HTR-8/SVneo (cell line): ENCODE measurements around the gene VAMP8.
"Not testable (repeated sequence)": the region's sequence is repeated elsewhere in the genome, so short reads cannot be mapped to it uniquely, and the experiment has no call there.

ENCODE experiments used
- DNase-seq: peaks from one replicate; pipeline ENCODE4 v3.0.0; 2011; ENCODE audit warnings: low spot score, mixed read lengths; ENCODE audit not compliant: insufficient read length
- FAIRE-seq: peaks from 2 replicates; lab custom pipeline; 2011; peaks lifted over from hg19 to GRCh38; lab: Jason Lieb, UNC

VAMP8 gene

DNA sequence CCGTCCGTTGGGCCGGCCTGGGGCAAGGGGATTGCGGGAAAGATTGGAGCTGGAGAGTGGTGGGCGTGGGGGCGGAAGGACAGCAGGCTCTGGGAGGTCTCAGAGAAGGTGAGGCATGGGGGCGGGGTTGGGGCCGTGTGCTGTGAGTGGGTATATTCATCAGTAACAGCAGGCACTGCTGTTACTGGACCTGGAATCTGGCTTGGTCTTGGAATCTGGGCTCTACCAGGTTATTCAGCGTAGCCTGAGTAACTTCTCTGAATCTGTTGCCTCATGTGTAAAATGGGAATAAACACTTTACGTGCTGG lies 18.6 kb downstream of the VAMP8 start:
- DNase-seq, result no peak
- FAIRE-seq, result no peak

DNA sequence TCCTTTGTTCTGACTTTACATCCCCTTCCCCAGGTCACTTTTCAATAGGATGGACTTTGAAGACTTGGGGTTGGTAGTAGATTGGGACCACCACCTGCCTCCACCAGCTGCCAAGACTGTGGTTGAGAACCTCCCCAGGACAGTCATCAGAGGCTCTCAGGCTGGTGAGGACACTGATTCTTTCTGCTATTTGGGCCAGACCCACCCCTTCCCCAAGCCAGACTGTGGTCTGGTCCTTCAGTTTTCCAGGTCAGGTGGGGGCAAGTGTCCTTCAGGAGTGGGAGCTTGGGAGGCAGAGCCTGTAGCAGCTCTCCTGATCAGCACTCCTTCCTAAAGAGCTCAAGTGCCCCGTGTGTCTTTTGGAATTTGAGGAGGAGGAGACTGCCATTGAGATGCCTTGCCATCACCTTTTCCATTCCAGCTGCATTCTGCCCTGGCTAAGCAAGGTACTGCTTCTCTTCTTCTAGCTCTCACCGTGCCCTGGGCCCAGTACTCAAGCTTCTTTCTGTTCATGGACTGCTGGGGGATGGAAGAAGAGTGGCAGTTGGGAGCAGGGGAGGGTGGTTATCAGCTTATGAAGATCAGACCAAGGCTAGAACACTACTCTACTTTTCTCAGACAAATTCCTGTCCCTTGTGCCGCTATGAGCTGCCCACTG lies 19.2 kb downstream of the VAMP8 start:
- DNase-seq, result no peak
- no peak for FAIRE-seq

DNA sequence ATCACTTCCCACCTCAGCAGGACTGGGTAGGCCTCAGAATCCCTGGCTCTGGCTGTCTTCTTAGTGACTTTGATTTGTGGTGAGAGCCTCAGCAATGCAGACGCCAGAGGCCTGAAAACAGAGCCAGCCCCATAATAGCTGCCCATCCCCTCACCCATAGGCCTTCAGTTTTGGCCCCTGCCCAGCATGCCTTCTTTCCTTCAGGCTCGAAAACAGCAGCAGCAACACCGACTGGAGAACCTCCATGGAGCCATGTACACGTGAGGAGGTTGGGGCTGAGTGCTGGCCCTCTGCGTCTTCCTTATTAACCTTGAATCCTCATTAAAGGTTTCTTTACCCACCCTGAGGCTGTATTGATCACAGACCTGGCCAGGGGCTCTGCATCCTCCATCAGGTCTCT lies 19.9 kb downstream of the VAMP8 start:
- no peak for FAIRE-seq
- DNase-seq, result no peak

DNA sequence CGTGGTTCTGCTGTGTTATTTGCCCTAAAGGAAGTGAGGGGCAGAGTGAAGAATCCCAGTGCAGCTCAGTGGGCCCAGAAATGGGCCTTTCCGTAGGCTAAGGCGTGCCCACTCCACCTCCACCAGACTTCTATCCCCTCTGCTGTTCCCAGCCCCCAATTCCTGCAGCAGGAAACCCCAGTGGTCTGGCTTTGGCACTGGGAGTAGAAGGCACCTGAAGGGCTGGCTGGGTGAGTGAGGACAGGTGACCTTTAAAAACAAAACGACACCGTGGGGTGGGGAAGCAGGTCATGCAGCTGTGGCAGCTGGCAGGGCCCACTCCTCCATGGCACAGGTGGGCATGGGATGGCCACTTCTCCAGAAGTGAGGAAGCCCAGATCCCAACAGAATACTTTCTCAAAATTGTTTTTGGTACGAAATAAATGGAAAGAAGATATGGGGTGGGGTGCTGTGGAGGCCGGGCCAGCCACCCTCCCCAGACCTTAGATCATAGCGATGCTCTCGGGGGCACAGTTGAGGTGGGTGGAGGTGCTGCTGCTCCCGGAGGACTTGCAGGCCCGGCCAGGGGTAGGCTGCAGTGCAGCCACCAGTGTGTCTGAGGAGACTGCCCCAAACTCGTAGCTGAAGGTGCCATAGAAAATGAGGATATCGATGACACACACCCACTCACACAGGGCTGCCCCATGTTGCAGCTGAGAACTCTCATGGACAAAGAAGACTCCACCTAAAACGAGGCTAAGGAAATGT lies 21.4 kb downstream of the VAMP8 start:
- DNase-seq (no peak), FAIRE-seq (no peak)

DNA sequence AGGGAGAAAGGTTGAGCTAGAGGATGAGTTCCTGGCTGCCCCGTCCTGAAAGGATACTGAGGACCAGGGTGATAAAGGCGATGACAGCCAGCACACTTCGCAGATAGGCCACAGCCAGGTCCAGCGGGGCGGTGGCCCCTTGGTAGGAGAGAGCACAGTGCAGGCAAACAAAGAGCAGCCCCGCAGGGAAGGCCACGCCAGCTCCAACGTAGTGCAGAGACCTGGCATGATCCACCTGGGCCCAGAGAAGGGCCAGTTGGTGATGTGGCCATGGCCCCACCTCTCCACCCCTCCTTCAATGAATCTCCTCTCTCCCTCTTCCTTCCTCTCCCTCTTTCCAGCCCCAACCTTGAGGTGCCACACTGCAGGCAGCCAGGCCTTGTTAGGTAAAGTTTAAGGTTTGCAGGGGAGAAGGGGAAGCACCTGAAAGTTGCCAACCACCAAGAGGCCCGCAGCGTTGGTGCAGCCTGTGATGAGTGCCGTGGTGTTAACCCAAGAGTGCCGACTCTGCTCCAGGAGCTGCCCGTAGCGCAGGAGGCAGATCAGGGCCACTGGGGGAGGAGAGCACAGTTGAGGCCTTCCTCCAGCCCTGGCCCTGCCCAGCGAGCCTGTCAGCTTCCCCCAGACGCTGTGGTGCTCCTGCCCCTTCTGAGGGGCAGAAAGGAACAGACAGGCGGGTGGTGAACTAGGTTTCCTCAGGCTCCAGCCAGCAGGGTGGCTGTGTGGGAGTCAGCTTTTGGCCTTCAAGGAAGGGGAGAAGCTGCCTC lies 22.3 kb downstream of the VAMP8 start:
- FAIRE-seq (no peak), DNase-seq (no peak)

DNA sequence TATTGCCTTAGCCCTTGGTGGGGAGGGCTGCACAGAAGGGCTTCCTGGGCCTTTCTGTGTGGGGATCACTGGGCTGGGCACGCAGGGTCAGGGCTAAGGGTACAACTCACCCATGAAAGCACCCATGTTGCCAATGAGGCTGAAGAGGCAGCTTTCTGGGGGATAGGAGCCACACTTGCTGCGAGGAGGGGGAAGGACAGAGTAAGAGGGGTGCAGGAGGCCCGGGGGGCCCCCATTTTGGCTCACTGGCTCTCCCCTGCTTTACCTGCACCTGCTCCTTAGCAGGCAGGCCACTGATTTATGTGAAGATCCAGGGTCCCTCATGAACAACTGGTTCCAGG lies 22.8 kb downstream of the VAMP8 start:
- FAIRE-seq, result no peak

DNA sequence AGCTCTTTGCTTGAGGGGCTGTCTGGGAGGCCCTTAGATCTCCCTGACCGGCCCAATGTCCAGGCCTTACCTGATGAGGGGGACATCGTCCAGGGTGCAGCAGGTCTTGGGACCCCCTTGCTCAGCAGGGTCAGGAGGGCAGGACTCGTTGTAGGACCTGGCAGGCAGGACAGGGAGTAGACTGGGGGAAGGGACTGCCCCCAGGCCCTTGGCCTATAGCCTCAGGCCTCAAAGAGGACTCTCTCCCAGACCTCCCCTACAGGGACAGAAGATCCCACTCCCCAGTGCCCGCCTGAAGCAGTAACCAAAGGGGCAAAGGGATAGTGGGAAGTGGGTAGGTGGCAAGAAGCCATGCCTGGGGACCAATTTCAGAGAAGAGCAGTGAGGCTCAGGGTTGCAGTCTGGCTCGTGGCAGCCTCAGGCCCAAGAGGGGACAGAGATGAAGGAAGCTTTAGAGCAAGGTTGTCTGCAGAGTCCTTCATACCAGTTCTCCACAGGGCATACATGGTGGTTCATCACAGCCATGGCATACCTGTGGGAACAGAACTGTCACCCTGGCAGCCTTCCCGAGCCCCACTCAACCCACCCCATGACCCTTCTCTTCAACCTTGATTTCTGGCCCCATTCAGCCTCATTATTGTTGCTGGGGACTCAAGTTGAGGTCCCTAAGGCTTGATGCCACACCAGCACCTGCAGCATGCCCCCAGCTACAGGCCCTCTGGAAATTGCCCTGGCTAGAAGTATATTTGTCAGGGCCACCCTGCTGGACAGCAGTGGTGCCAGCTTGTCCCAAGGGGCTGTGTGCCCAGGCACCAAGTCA lies 23.8 kb downstream of the VAMP8 start:
- no peak for DNase-seq
- no peak for FAIRE-seq

More for the DNA sequence above, 22.8 kb downstream of the VAMP8 start:
- no peak for DNase-seq

DNA sequence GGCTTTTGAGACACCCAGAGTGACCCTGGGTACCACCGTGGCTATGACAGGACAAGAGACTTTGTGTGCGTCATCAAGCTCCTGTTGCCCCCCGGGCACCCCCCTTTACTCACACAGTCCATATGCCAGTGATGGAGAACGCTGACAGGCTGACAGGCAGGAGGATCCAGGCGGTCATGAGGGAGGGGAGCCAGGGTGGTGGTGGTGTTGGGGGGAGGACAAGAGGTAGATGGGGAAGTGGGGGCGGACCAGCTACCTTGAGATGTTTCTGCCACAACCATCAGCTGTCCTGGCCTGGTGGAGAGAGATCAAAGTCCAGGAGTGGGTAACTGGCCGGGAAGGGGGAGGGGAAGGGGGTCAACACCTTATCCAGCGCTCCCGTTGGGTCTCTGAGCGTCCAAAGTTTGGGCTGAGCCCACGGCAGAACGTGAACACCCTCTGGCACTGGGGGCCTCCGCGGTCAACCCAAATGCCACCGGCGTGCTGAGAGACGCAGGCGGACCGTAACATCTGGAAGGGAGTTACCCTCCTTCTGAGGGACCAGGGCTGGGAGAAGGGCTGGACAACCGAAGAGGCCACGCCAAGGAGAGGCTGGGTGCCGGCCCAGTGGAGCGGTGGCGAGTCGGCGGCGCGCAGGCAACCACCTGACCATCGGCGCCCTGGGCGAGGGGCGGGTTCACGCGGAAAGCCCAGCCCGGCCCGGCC lies 24.5 kb downstream of the VAMP8 start:
- no peak for FAIRE-seq
- DNase-seq, result peak; percentile 37

DNA sequence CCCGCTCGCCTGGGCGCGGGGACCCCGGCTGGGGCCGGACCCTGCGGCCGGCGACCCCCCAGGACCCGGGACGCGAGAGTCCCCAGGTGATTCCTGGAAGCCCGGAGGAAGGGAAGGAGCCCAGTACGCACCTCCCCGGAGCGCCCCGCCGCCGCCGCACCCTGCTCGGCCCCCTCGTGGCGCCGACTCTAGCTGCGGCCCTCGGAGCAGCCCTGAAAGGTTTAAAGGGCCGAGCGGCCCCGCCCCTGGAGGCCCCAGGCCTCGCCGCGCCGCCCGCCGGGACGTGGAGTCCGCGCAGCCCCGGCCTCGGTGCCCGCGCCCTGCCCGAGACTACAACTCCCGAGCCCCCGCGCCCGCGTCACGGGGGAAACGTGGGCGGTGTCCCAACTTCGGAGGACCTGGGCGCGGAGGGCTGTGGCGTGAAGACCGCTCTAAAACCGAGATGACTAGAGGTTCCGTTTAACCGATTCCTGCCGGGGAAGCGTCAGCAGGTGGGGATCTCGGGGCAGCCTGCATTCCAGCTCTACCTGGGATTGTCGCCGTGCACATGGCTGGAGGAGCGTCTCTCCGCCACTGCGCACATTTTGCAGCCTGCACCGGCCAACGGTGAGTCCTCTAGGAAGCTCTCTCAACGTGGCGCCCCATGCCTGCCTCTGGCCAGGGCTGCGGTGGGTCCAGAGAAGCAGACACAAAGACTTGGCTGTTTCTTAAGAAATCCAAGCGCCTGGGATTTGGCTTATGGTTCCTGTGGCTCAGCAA lies 25.3 kb downstream of the VAMP8 start, which contains the start of gene TMEM150A:
TSS of gene TMEM150A (minus strand) at position 223 of the 759 bp plus-strand sequence. CDS start 750 bp downstream, outside the sequence.
- FAIRE-seq (peak; percentile 81), DNase-seq (peak; percentile 88)

DNA sequence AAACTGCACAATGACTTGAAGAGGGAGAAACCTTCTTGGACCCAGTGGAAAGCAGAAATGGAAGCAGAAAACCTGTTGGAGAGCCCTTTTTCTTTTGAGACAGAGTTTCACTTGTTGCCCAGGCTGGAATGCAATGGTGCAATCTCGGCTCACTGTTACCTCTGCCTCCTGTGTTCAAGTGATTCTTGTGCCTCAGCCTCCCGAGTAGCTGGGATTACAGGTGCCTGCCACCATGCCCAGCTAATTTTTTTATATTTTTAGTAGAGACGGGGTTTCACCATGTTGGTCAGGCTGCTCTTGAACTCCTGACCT lies 26.7 kb downstream of the VAMP8 start:
- FAIRE-seq, DNase-seq: not testable (repeated sequence)

DNA sequence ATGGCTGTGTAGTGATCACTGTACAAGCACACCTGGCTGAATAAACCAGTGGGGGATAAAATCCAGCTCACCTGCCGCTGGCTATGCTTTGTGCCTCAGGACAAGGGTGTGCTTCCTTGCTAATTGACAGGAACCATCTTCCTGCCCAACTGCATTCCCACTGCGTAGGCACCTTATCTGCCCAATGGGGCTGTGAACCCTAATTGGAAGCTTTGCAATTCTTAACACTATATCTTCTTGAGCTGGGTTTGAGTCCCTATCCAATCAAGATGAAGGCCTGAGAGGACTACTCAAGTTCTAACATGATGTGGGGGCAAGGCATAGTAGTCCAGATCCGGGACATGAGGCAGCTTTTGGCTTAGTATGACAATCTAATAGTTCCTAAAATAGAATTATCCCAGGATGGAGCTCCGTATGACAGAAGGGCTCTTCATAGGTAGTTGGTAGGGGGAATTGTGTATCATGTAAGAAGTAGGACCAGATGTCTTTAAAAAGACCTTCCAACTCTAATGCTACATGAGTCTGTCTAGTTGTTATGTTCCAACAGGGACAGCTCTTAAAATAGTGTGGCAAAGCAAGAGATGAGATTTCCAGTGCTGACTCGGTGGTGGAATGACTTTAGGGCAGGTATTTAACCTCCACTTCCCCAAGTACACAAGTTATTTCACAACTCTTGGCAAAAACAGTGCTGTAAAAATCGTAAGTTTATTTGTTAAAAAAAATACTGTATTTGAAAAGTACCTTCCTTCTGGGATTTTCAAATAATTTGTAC lies 27.4 kb downstream of the VAMP8 start:
- DNase-seq (no peak), FAIRE-seq (no peak)

DNA sequence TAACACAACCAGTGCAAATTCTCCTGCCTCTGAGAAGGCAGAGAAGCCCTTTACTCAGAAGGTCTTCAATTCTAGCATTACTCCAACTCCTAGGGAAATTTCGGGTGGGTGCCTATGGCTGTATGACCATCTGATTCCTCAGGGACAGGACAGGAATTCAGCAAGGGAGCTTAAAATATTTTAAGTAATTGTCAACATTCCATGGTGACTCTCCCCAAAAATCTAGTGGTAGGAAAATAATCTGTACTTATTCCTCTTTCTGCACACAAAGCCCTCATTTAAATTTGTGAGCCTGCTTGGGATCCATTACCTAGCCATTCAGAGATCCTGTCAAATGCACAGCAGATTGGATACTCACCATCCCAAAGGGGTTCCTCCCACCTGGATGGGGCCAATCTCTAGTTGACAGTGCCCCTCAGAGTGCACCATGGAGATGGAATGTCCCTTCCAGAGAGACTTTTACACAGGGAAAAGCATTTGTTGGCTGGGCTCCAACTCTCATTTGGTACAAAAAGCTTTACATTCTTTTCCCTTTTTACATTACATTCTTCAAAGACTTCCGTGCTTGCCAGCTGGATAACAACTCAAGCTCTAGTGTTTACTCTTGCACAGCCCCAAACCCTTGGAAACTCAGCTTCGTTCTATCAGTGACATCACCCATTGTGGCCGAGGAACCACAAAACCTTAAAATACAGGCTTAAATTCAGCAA lies 28.2 kb downstream of the VAMP8 start:
- DNase-seq (no peak), FAIRE-seq (no peak)

DNA sequence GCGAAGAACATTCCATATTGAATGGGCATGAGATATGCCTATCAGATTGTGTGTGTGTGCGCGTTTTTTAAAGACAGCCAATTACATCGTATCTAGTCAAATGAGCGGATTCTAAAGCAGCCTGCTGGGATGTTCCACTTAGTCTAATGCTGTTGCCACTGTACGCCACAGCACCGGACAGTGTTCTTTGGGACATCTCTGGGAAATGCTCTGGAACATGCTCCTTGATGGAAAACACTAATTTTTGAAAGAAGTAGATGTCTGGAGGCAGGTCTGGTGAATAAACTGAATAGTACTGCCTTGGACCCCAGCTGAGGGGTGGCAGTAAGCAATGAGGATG lies 28.7 kb downstream of the VAMP8 start:
- no peak for DNase-seq
- FAIRE-seq, result no peak

DNA sequence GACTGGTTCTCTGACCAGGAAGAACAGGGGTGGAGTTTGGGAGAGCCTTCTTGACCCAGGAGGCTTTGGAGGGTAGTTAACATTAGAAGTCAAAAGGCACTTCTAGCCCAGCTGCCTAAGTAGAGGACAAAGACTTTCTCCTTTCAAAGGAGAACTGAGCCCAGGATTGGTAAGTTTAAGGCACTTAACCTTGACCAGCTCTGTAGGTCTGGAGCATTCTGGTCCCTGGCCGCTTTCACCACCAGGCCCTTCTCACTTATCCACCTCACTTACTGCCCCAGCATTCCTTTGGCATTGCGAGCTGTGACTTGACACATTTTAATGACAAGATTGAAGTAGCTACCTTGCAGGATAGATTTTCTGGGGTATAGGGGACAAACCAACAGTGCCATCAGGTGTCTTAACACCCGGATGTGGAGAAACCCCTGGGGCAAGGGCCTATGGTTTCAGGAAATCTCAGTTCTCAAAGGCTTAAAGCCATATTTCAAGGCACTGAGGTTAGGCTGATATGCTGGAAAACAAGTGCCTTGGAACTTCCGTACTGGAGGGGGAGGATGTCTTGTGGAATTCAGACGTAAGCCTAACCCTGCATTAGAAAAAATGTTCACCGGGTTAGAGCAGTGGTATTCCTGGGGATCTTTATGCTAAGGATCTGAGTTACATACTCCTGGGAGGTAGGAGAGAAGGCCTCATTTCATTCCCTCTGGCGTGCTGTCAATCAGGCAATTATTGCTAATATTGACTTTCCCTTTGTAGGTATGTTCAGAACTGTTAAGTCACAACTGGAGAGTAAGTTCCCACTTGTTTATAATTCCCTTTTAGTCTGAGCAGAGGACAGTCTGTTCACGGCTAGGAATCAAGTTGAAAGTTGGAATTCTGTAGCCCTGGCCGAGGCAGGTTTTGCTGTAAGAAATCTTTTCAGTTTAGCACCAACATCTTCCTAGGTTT lies 30.2 kb downstream of the VAMP8 start:
- FAIRE-seq (no peak), DNase-seq (no peak)

DNA sequence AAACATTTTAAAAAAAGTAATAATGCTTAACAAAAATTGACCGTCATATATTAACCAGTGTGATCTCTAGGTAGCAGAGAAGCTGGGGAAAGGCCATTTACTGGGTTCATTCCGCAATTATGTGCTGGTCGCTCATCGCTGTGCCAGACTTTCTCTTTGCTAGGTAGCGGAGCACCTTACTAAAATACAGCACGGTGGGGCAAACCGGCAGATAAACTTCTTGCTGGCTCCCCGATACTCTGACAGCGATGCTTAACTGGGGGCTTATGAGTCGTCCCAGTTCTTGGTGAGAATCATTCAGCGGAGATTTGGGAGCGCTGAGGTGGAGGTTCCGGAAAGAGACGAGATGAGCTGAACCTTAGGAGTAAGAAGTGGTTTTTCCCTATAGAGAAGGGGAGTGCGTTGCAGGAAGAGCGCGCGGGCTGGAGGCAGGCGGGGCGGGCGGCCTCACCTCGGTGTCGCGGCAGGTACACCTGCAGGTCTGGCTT lies 33.9 kb downstream of the VAMP8 start:
- no peak for FAIRE-seq
- no peak for DNase-seq

DNA sequence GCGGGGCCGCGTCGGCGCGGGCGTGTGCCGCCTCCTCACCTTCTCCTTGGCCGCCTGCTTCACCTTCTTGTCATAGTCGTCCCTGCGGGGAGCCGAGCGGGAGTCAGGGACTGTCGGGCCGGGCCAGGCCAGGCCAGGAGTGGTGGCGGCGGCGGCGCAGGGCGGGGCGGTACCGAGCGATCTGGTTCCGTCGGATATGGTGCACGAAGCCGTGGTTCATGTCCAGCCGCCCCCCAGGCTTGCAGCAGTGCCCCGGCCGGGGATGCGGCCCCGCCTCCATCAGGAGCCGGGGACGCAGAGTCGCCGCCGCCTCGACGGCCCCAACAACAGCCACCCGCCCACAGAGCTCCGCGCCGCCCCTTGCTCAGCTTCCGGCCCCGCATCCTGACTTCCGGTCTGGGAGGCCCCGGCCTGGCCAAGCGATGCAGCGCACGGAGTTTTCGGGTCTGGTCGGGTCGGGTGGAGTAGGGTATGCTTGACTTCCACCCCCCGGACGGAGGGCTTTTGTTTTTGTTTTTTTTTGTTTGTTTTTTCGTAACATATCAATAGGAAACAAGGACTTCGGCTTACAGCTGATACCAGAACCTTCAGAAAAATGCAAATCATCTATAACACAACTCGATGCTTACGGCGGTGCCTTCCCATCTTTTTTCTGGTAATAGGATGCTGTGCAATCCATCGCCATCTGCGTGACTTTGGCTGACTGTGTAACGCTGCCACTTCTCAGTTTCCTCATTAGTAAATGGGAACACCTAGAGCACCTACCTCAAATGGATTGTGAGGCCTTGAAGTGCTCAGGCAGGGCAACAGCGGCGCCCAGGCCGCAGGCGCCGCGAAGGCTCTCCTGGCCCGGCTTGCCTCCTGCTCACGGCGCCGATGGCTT lies 34.6 kb downstream of the VAMP8 start, which contains the start of gene C2orf68:
TSS of gene C2orf68 (minus strand) at position 362 of the 883 bp plus-strand sequence. CDS start at position 280, 82 bp downstream.
- peak; percentile 49 for FAIRE-seq

More for the DNA sequence above, 34.6 kb downstream of the VAMP8 start, which contains the start of gene C2orf68:
- DNase-seq, result peak; percentile 95
